ENCODE results near the gene FGB. TPM values are rescaled to one million over a fixed set of nuclear protein-coding genes. Genes with fewer than 3 reads are reported as not detected.

FGB gene
- total and polyA plus RNA-seq, 2 of the 13 experiments (the other 11 are each of a cell fraction or from before 2014, with no cell fraction given): 226 to 784 TPM

DNA sequence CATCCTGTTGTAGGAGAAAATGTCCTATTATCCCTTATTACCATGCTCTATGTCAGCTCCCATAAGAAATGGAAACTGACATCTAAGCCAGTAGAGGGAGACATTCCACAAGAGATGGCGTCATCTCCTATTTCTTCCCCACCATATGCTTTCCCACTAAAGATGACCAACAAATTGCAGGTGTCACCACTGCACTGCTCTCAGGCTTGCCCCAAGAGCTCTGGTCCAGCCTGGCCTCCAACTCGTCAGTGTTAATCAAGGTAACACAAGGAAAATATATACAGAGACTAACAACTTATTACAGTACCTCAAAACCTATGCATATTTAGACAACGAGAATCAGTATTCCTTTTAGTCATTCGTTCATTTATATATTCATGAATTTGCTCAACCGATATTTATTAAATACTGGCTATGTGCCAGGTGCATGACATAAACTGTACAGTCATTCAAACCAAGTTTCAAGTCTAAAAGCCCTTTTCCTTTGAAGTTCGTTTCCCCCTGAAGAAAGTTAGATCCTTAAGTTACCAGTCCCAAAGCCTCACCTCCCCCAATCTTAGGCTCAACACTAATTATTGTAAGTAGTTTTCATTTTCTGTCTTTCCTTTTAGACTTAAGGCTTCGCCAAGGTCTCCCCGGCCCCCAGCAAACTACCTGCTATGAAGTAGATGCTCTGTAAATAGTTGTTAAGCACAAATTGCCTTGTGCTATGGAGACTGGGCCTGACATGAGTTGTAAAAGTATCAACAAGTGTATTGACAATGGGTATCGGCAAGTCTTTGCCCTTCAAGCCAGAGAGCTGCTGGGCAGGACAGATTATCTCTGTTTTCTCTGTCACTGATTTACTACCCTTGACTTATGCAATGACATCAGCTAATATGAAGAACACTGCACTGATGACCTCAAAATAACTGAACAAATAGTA is 3.1 kb upstream of the FGB start (continued):
- TF ChIP-seq SNAPC2 (CRISPR knock-in tag; IDR thresholded peaks at IDR 0.05): peak; percentile 84; the same call in 1 of the 2 replicates
- no peak for TF ChIP-seq MAZ (IDR thresholded peaks at IDR 0.05; ENCODE audit: borderline replicate concordance, low read depth, low read length)
- no peak; the same call in 1 of the 2 replicates for TF ChIP-seq MAZ (CRISPR knock-in tag; IDR thresholded peaks at IDR 0.05; ENCODE audit: low read depth)
- peak; percentile 88 for TF ChIP-seq MED13 (CRISPR knock-in tag; IDR thresholded peaks at IDR 0.05)
- peak; percentile 48; the same call in 1 of the 2 replicates for TF ChIP-seq ZNF878 (CRISPR knock-in tag; IDR thresholded peaks at IDR 0.05)
- TF ChIP-seq ZNF816 (CRISPR knock-in tag; IDR thresholded peaks at IDR 0.05; ENCODE audit: borderline replicate concordance): no peak
- TF ChIP-seq ATF1 (CRISPR knock-in tag; IDR thresholded peaks at IDR 0.05): peak; percentile 49; the same call in 1 of the 2 replicates
- peak; percentile 83 for TF ChIP-seq DNMT3B (CRISPR knock-in tag; conservative IDR thresholded peaks at IDR 0.05)
- TF ChIP-seq TAF15 (IDR thresholded peaks at IDR 0.05; ENCODE audit: low read depth, low read length, poor library complexity, severe bottlenecking): no peak
- no peak for TF ChIP-seq CBX2 (IDR thresholded peaks at IDR 0.05; ENCODE audit: low read depth, low read length)
- no peak for TF ChIP-seq CBX2 (CRISPR knock-in tag; IDR thresholded peaks at IDR 0.05; ENCODE audit: low read depth)
- TF ChIP-seq FOXP1 (IDR thresholded peaks at IDR 0.05): peak; percentile 53; the same call in 1 of the 2 replicates
- peak; percentile 98 for TF ChIP-seq FOXP1 (CRISPR knock-in tag; IDR thresholded peaks at IDR 0.05)
- no peak for TF ChIP-seq HDAC6 (IDR thresholded peaks at IDR 0.05; ENCODE audit: low read depth, low read length)
- TF ChIP-seq, protein P1, sequence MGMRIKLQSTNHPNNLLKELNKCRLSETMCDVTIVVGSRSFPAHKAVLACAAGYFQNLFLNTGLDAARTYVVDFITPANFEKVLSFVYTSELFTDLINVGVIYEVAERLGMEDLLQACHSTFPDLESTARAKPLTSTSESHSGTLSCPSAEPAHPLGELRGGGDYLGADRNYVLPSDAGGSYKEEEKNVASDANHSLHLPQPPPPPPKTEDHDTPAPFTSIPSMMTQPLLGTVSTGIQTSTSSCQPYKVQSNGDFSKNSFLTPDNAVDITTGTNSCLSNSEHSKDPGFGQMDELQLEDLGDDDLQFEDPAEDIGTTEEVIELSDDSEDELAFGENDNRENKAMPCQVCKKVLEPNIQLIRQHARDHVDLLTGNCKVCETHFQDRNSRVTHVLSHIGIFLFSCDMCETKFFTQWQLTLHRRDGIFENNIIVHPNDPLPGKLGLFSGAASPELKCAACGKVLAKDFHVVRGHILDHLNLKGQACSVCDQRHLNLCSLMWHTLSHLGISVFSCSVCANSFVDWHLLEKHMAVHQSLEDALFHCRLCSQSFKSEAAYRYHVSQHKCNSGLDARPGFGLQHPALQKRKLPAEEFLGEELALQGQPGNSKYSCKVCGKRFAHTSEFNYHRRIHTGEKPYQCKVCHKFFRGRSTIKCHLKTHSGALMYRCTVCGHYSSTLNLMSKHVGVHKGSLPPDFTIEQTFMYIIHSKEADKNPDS (CRISPR knock-in tag; IDR thresholded peaks at IDR 0.05): 0 out of 2 replicates have a peak, but pooled peaks have one; percentile 43
- TF ChIP-seq POLR2AphosphoS5 (IDR thresholded peaks at IDR 0.05; ENCODE audit: low read depth, low read length): no peak
- TF ChIP-seq, protein P2, sequence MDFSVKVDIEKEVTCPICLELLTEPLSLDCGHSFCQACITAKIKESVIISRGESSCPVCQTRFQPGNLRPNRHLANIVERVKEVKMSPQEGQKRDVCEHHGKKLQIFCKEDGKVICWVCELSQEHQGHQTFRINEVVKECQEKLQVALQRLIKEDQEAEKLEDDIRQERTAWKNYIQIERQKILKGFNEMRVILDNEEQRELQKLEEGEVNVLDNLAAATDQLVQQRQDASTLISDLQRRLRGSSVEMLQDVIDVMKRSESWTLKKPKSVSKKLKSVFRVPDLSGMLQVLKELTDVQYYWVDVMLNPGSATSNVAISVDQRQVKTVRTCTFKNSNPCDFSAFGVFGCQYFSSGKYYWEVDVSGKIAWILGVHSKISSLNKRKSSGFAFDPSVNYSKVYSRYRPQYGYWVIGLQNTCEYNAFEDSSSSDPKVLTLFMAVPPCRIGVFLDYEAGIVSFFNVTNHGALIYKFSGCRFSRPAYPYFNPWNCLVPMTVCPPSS (IDR thresholded peaks at IDR 0.05): no peak
- TF ChIP-seq ZBTB38 (CRISPR knock-in tag; IDR thresholded peaks at IDR 0.05): no peak
- no peak for TF ChIP-seq ZNF260 (CRISPR knock-in tag; IDR thresholded peaks at IDR 0.05; ENCODE audit: borderline replicate concordance, low read depth)
- TF ChIP-seq ATRX (CRISPR knock-in tag; IDR thresholded peaks at IDR 0.05; ENCODE audit: borderline replicate concordance): no peak
- TF ChIP-seq, protein P3, sequence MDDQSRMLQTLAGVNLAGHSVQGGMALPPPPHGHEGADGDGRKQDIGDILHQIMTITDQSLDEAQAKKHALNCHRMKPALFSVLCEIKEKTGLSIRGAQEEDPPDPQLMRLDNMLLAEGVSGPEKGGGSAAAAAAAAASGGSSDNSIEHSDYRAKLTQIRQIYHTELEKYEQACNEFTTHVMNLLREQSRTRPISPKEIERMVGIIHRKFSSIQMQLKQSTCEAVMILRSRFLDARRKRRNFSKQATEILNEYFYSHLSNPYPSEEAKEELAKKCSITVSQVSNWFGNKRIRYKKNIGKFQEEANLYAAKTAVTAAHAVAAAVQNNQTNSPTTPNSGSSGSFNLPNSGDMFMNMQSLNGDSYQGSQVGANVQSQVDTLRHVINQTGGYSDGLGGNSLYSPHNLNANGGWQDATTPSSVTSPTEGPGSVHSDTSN (CRISPR knock-in tag; IDR thresholded peaks at IDR 0.05; ENCODE audit: borderline replicate concordance): no peak
- TF ChIP-seq ZFP36L1 (CRISPR knock-in tag; IDR thresholded peaks at IDR 0.05): no peak
- no peak for TF ChIP-seq KAT7 (CRISPR knock-in tag; IDR thresholded peaks at IDR 0.05; ENCODE audit: borderline replicate concordance)
- no peak for TF ChIP-seq ZNF552 (CRISPR knock-in tag; IDR thresholded peaks at IDR 0.05; ENCODE audit: borderline replicate concordance)
- TF ChIP-seq ZNF777 (CRISPR knock-in tag; IDR thresholded peaks at IDR 0.05): no peak
- TF ChIP-seq DMAP1 (CRISPR knock-in tag; IDR thresholded peaks at IDR 0.05): no peak
- no peak for TF ChIP-seq PRPF4 (IDR thresholded peaks at IDR 0.05; ENCODE audit: low read depth, low read length, poor library complexity, severe bottlenecking)
